Ovary (tissue), 10 donors: ENCODE results near the gene P2RY8. TPM values are rescaled to one million over a fixed set of nuclear protein-coding genes. Genes with fewer than 3 reads are reported as not detected.

Experiments used
- DNase-seq, 5 donors: peaks; one replicate each; pipeline ENCODE4 v3.0.0-alpha.2; 2019 to 2020
- H3K27ac ChIP-seq, 2 donors: fragments of 200-600 bp; one replicate each; pipeline versions ENCODE4 v1.5.1 to v1.8.0; 2019 to 2022
- H3K27me3 ChIP-seq: fragments of 200-600 bp; one replicate; pipeline ENCODE4 v1.8.0; 2022
- H3K36me3 ChIP-seq: fragments of 200-600 bp; sonication (generic); one replicate; pipeline ENCODE4 v1.5.1; 2019
- H3K4me1 ChIP-seq: one replicate; pipeline ENCODE4 v1.8.1; 2013; ENCODE audit warnings: mild to moderate bottlenecking, moderate library complexity; ENCODE audit not compliant: insufficient read depth
- H3K4me3 ChIP-seq: fragments of 200-600 bp; sonication (generic); one replicate; pipeline ENCODE4 v1.5.1; 2017
- H3K9me3 ChIP-seq, 2 donors: fragments of 200-600 bp in 1 of 2; sonication (generic) in 1 of 2; one replicate each; pipeline versions ENCODE4 v1.5.1 to v1.8.1; 2013 to 2019; ENCODE audit warnings: mild to moderate bottlenecking in 1 of 2, moderate library complexity in 1 of 2
- CTCF ChIP-seq, 3 donors: fragments of 450-650 bp in 2 of 3; fragments of 200-600 bp in 1 of 3; IDR thresholded peaks; one replicate each; pipeline versions ENCODE4 v1.5.1 to v1.8.0; 2016 to 2022; ENCODE audit warnings: antibody characterized with exemption in 3 of 3, mild to moderate bottlenecking in 1 of 3
- EP300 ChIP-seq: sonication (generic); formaldehyde crosslinking; IDR thresholded peaks from one replicate; pipeline ENCODE4 v1.6.1; 2017; ENCODE audit warnings: antibody characterized with exemption
- POLR2A ChIP-seq: fragments of 450-650 bp; IDR thresholded peaks from one replicate; pipeline ENCODE4 v1.6.1; 2017; ENCODE audit warnings: antibody characterized with exemption, mild to moderate bottlenecking, moderate library complexity
- WGBS, 3 donors: extraction: QIAGEN DNeasy Blood & Tissue Kit in 1 of 3; methylation state at CpG; one replicate each; pipeline versions ENCODE4 v1.1.5 to v1.1.7; 2013 to 2017; 5-methylcytosine and 5-hydroxymethylcytosine counted together
- intact Hi-C, 4 donors: fragments of 100-400 bp; cut with DNase I; formaldehyde crosslinking; loops; one replicate each; pipeline versions ENCODE4 v1.11.0 to v1.15.1; 2022 to 2023
- long read RNA-seq, 3 donors: library from polyadenylated mRNA in 2 of 3; unstranded in 2 of 3; transcript quantifications; one replicate each; pipeline ENCODE4 v2.0.0 and lab custom pipeline, GENCODE V29; 2021 to 2026
- polyA plus RNA-seq, 2 donors: library from polyadenylated mRNA; stranded (reverse); fragments of 200-250 nt in 1 of 2; fragments of 350-450 nt in 1 of 2; fragmentation: Illumina TruSeq in 1 of 2; extraction: RNeasy Lipid Tissue Mini Kit (QIAGEN cat#74804) in 1 of 2; gene quantifications; one replicate each; pipeline ENCODE4 v1.2.3, GENCODE V29; 2013 to 2014
- total RNA-seq, 7 donors: library from RNA; depleted of rRNA in 2 of 7; stranded (reverse); fragments of >200 nt in 2 of 7; fragmentation: NEBNext Ultra II Directional in 3 of 7; extraction: Animal tissue kit (Norgen Biotek cat#: 25700) in 3 of 7; gene quantifications; one replicate each; pipeline versions ENCODE4 v1.1.0 to v1.2.4, GENCODE V29; 2016 to 2023
- donor health status: DM: no; HTN: no; CAD: no; lungs with moderate emphysema.
- donor health status: DM: no; HTN: no; CAD: no.
- donor health status: Bipolar disorder and iron deficiency.
- donor health status: DM: yes; HTN: yes; CAD: no.
- donor health status: DM: no; HTN: no; CAD: no.
- donor health status: DM: yes; HTN: yes; CAD: no.

Gene P2RY8
- total RNA-seq (1 to 10 TPM in 3 of 7 donors, under 1 TPM in 4; 0.48 to 1.3 (median 0.99) TPM), polyA plus RNA-seq (1 to 10 TPM in 1 of 2 donors, under 1 TPM in 1; 0.54 to 1.4 TPM)
- long read RNA-seq, donor 1, partial matches to known transcripts, result 0 of 4 reads
- long read RNA-seq, donor 1, other reads (novel, unspliced or antisense), result 4 of 4 reads
- long read RNA-seq, donor 2, result 0 reads
- long read RNA-seq, donor 3, full-length matches to known transcripts, result 1 of 2 reads
- long read RNA-seq, donor 3, partial matches to known transcripts, result 0 of 2 reads
- long read RNA-seq, donor 3, other reads (novel, unspliced or antisense), result 1 of 2 reads

- peak; percentile 64 to 86 (median 80) for DNase-seq
- Histone ChIP-seq H3K27ac (peak within 1 kb of the TSS in 1 of 2 donors; percentile 72), H3K9me3 (no peaks in the 10 kb centered on the region), H3K36me3 (no peaks in the 10 kb centered on the region), H3K4me1 (peaks cover 9% of the 10 kb centered on the region), H3K27me3 (no peaks in the 10 kb centered on the region), H3K4me3 (no peak within 1 kb of the TSS)
- 35 to 66% (median 45%) methylated on average over 27 of the region's 27 CpGs for WGBS, 3 donors
- no peak for TF ChIP-seq EP300
- TF ChIP-seq CTCF (IDR thresholded peaks at IDR 0.05), result no peak
- TF ChIP-seq POLR2A, result no peak
- intact Hi-C loops, result no loop called here
Measured at GRCh38 chrX:1537031-1537715, at the start of gene P2RY8. P2RY8 (minus strand) TSS chrX:1537185; CDS start chrX:1466558, 70,627 bp downstream.

GRCh38 chrX:1584237-1585011 lies 47.4 kb upstream of the P2RY8 start:
- no peak overlapping the region for H3K4me3 ChIP-seq
- 79 to 85% (median 84%) methylated on average over 8 of the region's 8 CpGs for WGBS, 3 donors
- H3K27ac ChIP-seq, result no peak overlapping the region
- no peak for DNase-seq
- H3K4me1 ChIP-seq, result no peaks in the 10 kb centered on the region
- no peaks in the 10 kb centered on the region for H3K27me3 ChIP-seq
- H3K36me3 ChIP-seq, result no peaks in the 10 kb centered on the region
- intact Hi-C loops, result no loop called here
- TF ChIP-seq EP300 (no peak), POLR2A (no peak), CTCF (IDR thresholded peaks at IDR 0.05) (no peak)
- H3K9me3 ChIP-seq, result no peaks in the 10 kb centered on the region

- intact Hi-C loops, result no loop called here
- WGBS, 3 donors, result 22 to 45% (median 29%) methylated on average over 26 to 27 of the region's 27 CpGs
- DNase-seq, result no peak
- no peaks in the 10 kb centered on the region for H3K4me1 ChIP-seq
- H3K27me3 ChIP-seq, result no peaks in the 10 kb centered on the region
- H3K4me3 ChIP-seq, result no peak overlapping the region
- no peaks in the 10 kb centered on the region for H3K36me3 ChIP-seq
- TF ChIP-seq CTCF (IDR thresholded peaks at IDR 0.05) (no peak), POLR2A (no peak), EP300 (no peak)
- H3K27ac ChIP-seq, result no peak overlapping the region
- H3K9me3 ChIP-seq, result no peaks in the 10 kb centered on the region
Measured at GRCh38 chrX:1582686-1583437, 45.9 kb upstream of the P2RY8 start.

- Histone ChIP-seq H3K4me3 (no peak overlapping the region), H3K9me3 (no peaks in the 10 kb centered on the region), H3K27me3 (no peaks in the 10 kb centered on the region), H3K27ac (no peak overlapping the region), H3K4me1 (no peaks in the 10 kb centered on the region), H3K36me3 (no peaks in the 10 kb centered on the region)
- intact Hi-C loops, result no loop called here
- 27 to 37% (median 27%) methylated on average over 4 of the region's 4 CpGs for WGBS, 3 donors
- DNase-seq, result no peak
- TF ChIP-seq POLR2A (no peak), CTCF (IDR thresholded peaks at IDR 0.05) (peak in 1 of 3 donors; percentile 38), EP300 (no peak)
Measured at GRCh38 chrX:1581132-1581531, 44.1 kb upstream of the P2RY8 start.
